DOHH2 (cell line): ENCODE results near the gene SS18L1.

Experiments used
- H3F3A ChIP-seq: fragments of 200-600 bp; sonication (generic), shearing (Covaris generic); 2 replicates; pipeline ENCODE4 v1.6.0; 2016; ENCODE audit warnings: antibody characterized with exemption, mild to moderate bottlenecking; ENCODE audit not compliant: control insufficient read depth, insufficient read depth
- H3K27ac ChIP-seq: fragments of 200-600 bp; sonication (generic); 2 replicates; pipeline ENCODE4 v1.5.1; 2014; ENCODE audit warnings: low read depth, mild to moderate bottlenecking, low read length, moderate library complexity
- H3K27me3 ChIP-seq: fragments of 200-600 bp; sonication (generic); 2 replicates; pipeline ENCODE4 v1.6.1; 2014; ENCODE audit warnings: mild to moderate bottlenecking, low read length, mixed read lengths; ENCODE audit not compliant: control insufficient read depth
- H3K36me3 ChIP-seq: fragments of 200-600 bp; sonication (generic); 2 replicates; pipeline ENCODE4 v1.6.1; 2014; ENCODE audit warnings: mild to moderate bottlenecking, low read length, moderate library complexity, mixed read lengths; ENCODE audit not compliant: control insufficient read depth
- H3K4me1 ChIP-seq: fragments of 200-600 bp; sonication (generic); 2 replicates; pipeline ENCODE4 v1.6.1; 2014; ENCODE audit warnings: mild to moderate bottlenecking, low read length, mixed read lengths; ENCODE audit not compliant: control insufficient read depth
- H3K4me2 ChIP-seq: fragments of 200-600 bp; sonication (generic); 2 replicates; pipeline ENCODE4 v1.6.0; 2014; ENCODE audit warnings: mild to moderate bottlenecking, low read length, moderate library complexity
- H3K4me3 ChIP-seq: fragments of 200-600 bp; sonication (generic); 2 replicates; pipeline ENCODE4 v1.5.1; 2014; ENCODE audit warnings: mild to moderate bottlenecking, low read length, mixed read lengths
- H3K79me2 ChIP-seq: fragments of 200-600 bp; sonication (generic); 2 replicates; pipeline ENCODE4 v1.6.1; 2014; ENCODE audit warnings: mild to moderate bottlenecking, low read length, mixed read lengths; ENCODE audit not compliant: control insufficient read depth
- H3K9me2 ChIP-seq: fragments of 200-600 bp; sonication (generic); replicated peaks from 2 replicates; pipeline ENCODE4 v1.6.1; 2014; ENCODE audit warnings: mild to moderate bottlenecking, low read length, mixed read lengths; ENCODE audit not compliant: control insufficient read depth
- H3K9me3 ChIP-seq: fragments of 200-600 bp; sonication (generic); 2 replicates; pipeline ENCODE4 v1.6.1; 2014; ENCODE audit warnings: antibody characterized with exemption, low read length, mixed read lengths; ENCODE audit not compliant: control insufficient read depth, insufficient read depth
- H4K20me1 ChIP-seq: fragments of 200-600 bp; sonication (generic); 2 replicates; pipeline ENCODE4 v1.6.0; 2014; ENCODE audit warnings: low read depth, mild to moderate bottlenecking, antibody characterized with exemption, low read length, moderate library complexity; ENCODE audit not compliant: control insufficient read depth, insufficient read depth
- CTCF ChIP-seq: fragments of 200-600 bp; sonication (generic); IDR thresholded peaks from one replicate; pipeline ENCODE4 v1.5.1; 2014; ENCODE audit warnings: antibody characterized with exemption, mild to moderate bottlenecking, low read depth, low read length; ENCODE audit not compliant: poor library complexity, severe bottlenecking
- EZH2phosphoT487 ChIP-seq: fragments of 200-600 bp; sonication (generic); IDR thresholded peaks from 2 replicates; pipeline ENCODE4 v1.6.1; 2017; ENCODE audit warnings: borderline replicate concordance, mild to moderate bottlenecking, antibody characterized with exemption, low read length, moderate library complexity, mixed read lengths

SS18L1 gene

DNA sequence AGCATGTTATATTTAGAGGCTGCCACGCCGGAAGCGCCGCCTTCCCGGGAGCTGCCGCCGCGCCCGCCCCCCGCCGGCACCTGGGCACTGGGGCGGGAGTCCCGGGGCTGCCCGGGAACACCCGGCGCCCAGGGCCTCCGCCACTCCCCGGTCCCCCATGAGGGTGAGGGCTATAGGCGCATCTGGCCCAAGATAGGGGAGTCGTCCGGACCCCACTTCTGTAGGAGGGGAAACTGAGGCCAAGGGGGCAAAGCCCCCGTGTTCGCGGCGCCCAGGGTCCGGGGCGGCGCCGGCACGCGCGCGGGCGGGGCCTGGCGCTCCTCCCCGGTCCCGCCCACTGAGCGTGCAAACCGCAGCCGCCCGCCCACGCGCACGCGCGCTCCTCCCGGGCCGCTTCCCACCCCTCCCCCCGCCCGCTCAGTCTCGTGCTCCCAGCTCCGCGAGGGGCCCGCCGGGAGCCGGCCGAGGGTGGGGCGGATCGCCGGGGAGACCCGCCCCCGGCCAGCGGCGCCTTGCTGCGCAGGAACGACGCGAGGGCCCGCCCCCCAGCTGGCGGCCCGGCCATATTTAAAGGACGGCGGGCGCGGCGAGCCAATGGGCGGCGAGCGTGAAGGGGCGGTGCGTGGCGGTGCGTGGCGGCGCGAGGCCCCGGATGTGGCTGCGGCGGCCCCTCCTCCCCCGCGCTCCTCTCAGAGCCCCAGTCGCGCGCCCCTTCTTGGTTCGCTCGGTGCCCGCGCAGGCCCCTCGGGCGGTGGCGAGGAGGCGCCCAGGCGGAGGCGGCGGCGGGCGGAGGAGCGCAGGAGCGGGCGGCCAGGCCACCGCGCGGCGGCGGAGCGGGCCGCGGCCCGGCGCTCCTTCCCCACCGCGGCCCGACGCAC, 21.6 kb upstream of the SS18L1 start, which contains the start of gene LSM14B:
LSM14B (plus strand) TSS at position 700 of the 878 bp plus-strand sequence. CDS start 192 bp downstream, outside the sequence.
- TF ChIP-seq EZH2phosphoT487 (no peak), CTCF (no peak)
- H3K36me3 ChIP-seq: peaks cover 39% of the 10 kb centered on the region
- peak within 1 kb of the TSS; percentile 88 for H3K27ac ChIP-seq

DNA sequence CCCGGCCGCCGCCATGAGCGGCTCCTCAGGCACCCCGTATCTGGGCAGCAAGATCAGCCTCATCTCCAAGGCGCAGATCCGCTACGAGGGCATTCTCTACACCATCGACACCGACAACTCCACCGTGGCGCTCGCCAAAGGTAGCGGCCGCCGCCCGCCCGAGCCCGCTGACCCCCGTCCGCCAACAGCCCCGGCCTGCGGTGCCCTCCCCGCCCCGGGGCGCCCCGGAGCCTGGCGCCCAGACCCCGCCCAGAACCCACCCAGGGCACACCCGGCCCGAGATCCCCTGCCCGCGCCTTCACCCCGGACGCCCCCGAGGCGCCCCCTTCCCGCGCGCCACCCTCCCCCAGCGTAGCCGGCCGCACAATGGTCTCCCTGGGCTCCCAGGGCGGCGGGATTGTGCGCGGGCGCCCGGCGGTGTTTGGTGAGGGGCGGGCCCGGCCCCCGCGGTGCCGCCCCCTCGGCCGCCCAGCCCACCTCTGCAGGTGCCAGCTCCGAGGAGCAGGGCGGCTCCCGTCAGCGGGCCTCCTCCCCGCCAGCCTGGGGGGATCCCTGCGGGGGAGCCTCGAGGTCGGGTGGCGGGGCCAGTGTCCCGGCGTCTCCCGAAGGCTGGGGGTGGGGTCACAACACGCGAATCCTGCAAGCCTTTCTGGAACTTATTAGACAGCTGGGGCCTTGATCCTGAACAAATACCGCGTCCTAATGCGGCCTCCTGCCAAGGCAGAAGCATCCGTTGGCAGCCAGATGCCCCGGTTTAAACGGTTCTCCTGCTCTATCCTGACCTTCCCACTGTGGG, 20.7 kb upstream of the SS18L1 start:
- H3K4me2 ChIP-seq: peak overlapping the region; percentile 98
- H4K20me1 ChIP-seq: peaks cover 14% of the 10 kb centered on the region
- peak overlapping the region; percentile 35 for H3K27ac ChIP-seq
- H3K79me2 ChIP-seq: peaks cover 34% of the 10 kb centered on the region
- H3K9me3 ChIP-seq: no peaks in the 10 kb centered on the region
- peaks cover 33% of the 10 kb centered on the region for H3K4me1 ChIP-seq
- H3F3A ChIP-seq: peaks cover 8% of the 10 kb centered on the region; the same call in 1 of the 2 replicates
- no peaks in the 10 kb centered on the region for H3K27me3 ChIP-seq
- peak overlapping the region; percentile 87 for H3K4me3 ChIP-seq
- H3K36me3 ChIP-seq: peaks cover 47% of the 10 kb centered on the region
- TF ChIP-seq CTCF: no peak
- TF ChIP-seq EZH2phosphoT487: no peak
- H3K9me2 ChIP-seq: no peaks in the 10 kb centered on the region

More for the DNA sequence above, 21.6 kb upstream of the SS18L1 start, which contains the start of gene LSM14B:
- Histone ChIP-seq H3K4me1 (peaks cover 28% of the 10 kb centered on the region), H3K79me2 (peaks cover 34% of the 10 kb centered on the region), H3K27me3 (no peaks in the 10 kb centered on the region), H3K9me3 (no peaks in the 10 kb centered on the region), H3K4me2 (peak within 1 kb of the TSS; percentile 98), H3F3A (peaks cover 8% of the 10 kb centered on the region; the same call in 1 of the 2 replicates), H3K9me2 (no peaks in the 10 kb centered on the region), H4K20me1 (peaks cover 14% of the 10 kb centered on the region), H3K4me3 (peak within 1 kb of the TSS; percentile 87)

DNA sequence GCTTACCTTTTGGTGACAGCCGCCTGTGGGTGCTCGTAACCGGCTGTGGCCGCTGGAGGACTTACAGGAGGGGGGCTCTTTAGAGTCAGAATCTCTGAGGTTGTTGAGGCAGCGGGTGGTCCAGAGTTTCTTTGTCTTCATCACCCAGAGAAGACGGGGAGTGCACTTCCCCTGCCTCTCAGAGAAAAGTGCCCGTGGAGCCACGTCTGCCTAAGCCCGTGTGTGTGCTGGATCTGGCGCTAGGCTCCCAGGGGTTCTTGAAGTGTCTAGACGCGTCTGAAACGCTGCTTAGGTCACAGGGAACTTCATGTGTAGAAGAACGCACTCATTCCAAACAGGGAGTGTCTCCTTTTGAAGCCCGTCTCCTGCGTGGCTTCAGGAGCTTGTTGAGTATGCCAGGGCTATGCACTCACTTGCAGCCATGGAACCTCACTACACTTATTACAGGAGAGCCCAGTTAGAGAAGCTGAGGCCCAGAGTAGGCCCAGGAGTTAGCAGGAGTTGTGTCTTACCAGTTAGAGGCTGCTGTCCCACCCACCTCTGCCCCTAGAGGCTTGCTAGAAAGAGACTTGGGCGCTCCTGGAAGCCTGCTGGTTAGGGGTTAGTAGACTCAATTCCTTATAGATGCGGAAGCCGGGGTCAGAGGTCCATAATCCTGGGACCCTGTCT, 20.0 kb upstream of the SS18L1 start:
- Histone ChIP-seq H3K9me2 (no peaks in the 10 kb centered on the region), H3K4me2 (peak overlapping the region; percentile 98), H4K20me1 (peaks cover 14% of the 10 kb centered on the region), H3F3A (peaks cover 12% of the 10 kb centered on the region), H3K4me1 (peaks cover 41% of the 10 kb centered on the region), H3K4me3 (peak overlapping the region; percentile 87), H3K27ac (no peak overlapping the region), H3K27me3 (no peaks in the 10 kb centered on the region), H3K9me3 (no peaks in the 10 kb centered on the region), H3K36me3 (peaks cover 54% of the 10 kb centered on the region), H3K79me2 (peaks cover 38% of the 10 kb centered on the region)
- TF ChIP-seq CTCF (no peak), EZH2phosphoT487 (no peak)
